Colonic mucosa (tissue), 4 donors: ENCODE data around the gene COPZ1. TPM values are rescaled to one million over a fixed set of nuclear protein-coding genes. Genes with fewer than 3 reads are reported as not detected.
A peak's percentile ranks its signal among the peaks of the same experiment; 100 is the strongest.

Experiments used
- DNase-seq: peaks from one replicate; pipeline ENCODE4 v3.0.0-alpha.2; 2020
- H3K27ac ChIP-seq: fragments of 200-600 bp; one replicate; pipeline ENCODE4 v1.8.0; 2021
- H3K27me3 ChIP-seq: fragments of 200-600 bp; one replicate; pipeline ENCODE4 v1.8.0; 2021
- H3K36me3 ChIP-seq: fragments of 200-600 bp; one replicate; pipeline ENCODE4 v1.8.0; 2021
- H3K4me1 ChIP-seq: fragments of 200-600 bp; one replicate; pipeline ENCODE4 v1.8.0; 2021; ENCODE audit warnings: mild to moderate bottlenecking
- H3K4me3 ChIP-seq: fragments of 200-600 bp; one replicate; pipeline ENCODE4 v1.8.0; 2021
- H3K9ac ChIP-seq, 2 donors: one replicate each; pipeline ENCODE4 v1.7.0; 2013; ENCODE audit warnings: control low read depth in 2 of 2, low read depth in 2 of 2, low read length in 2 of 2
- H3K9me3 ChIP-seq: fragments of 200-600 bp; one replicate; pipeline ENCODE4 v1.8.0; 2021
- CTCF ChIP-seq: fragments of 200-600 bp; IDR thresholded peaks from one replicate; pipeline ENCODE4 v1.8.0; 2022; ENCODE audit warnings: antibody characterized with exemption, mild to moderate bottlenecking
- intact Hi-C: fragments of 100-400 bp; cut with DNase I; formaldehyde crosslinking; loops from one replicate; pipeline ENCODE4 v1.14.1; 2022
- total RNA-seq, 2 donors: library from RNA; stranded (reverse); fragmentation: NEBNext Ultra II Directional in 1 of 2; extraction: Animal tissue kit (Norgen Biotek cat#: 25700) in 1 of 2; gene quantifications; one replicate each; pipeline ENCODE4 v1.2.1, GENCODE V29; 2021
- donor health status: healthy.
- donor health status: DM: no; HTN: no; CAD: no.
- donor health status: DM: no; HTN: no; CAD: no.

COPZ1 gene
- total RNA-seq, 2 donors from 2014 or later: 164 to 173 TPM

GRCh38 chr12:54329759-54330158 lies 4.8 kb downstream of the COPZ1 start:
- no peak overlapping the region for H3K9ac ChIP-seq
- intact Hi-C loops: loop anchor here (5.0 kb wide), 1 partner anchor 37 kb away; no protein-coding TSS in a partner anchor
- no peak overlapping the region for H3K4me3 ChIP-seq
- peaks cover 32% of the 10 kb centered on the region for H3K4me1 ChIP-seq
- no peak for TF ChIP-seq CTCF
- DNase-seq: no peak
- peak overlapping the region; percentile 0 for H3K27ac ChIP-seq
- H3K36me3 ChIP-seq: no peaks in the 10 kb centered on the region
- no peaks in the 10 kb centered on the region for H3K27me3 ChIP-seq
- no peaks in the 10 kb centered on the region for H3K9me3 ChIP-seq

GRCh38 chr12:54330442-54330841 lies 5.5 kb downstream of the COPZ1 start:
- Histone ChIP-seq H3K27me3 (no peaks in the 10 kb centered on the region), H3K4me1 (peaks cover 32% of the 10 kb centered on the region), H3K9ac (no peak overlapping the region), H3K27ac (no peak overlapping the region), H3K9me3 (no peaks in the 10 kb centered on the region), H3K36me3 (no peaks in the 10 kb centered on the region), H3K4me3 (no peak overlapping the region)
- DNase-seq: no peak
- no peak for TF ChIP-seq CTCF
- intact Hi-C loops: no loop called here

GRCh38 chr12:54331461-54331860 lies 6.5 kb downstream of the COPZ1 start:
- H3K4me3 ChIP-seq: no peak overlapping the region
- H3K9ac ChIP-seq: no peak overlapping the region
- H3K27ac ChIP-seq: no peak overlapping the region
- H3K27me3 ChIP-seq: no peaks in the 10 kb centered on the region
- H3K36me3 ChIP-seq: no peaks in the 10 kb centered on the region
- H3K9me3 ChIP-seq: no peaks in the 10 kb centered on the region
- peaks cover 27% of the 10 kb centered on the region for H3K4me1 ChIP-seq
- DNase-seq: no peak
- TF ChIP-seq CTCF: no peak
- intact Hi-C loops: no loop called here

GRCh38 chr12:54333420-54334034 lies 8.6 kb downstream of the COPZ1 start:
- intact Hi-C loops: no loop called here
- Histone ChIP-seq H3K4me1 (peaks cover 27% of the 10 kb centered on the region), H3K36me3 (no peaks in the 10 kb centered on the region), H3K9ac (no peak overlapping the region), H3K27me3 (no peaks in the 10 kb centered on the region), H3K9me3 (no peaks in the 10 kb centered on the region), H3K27ac (no peak overlapping the region), H3K4me3 (no peak overlapping the region)
- no peak for DNase-seq
- TF ChIP-seq CTCF: no peak

- intact Hi-C loops: no loop called here
- no peak for TF ChIP-seq CTCF
- H3K36me3 ChIP-seq: no peaks in the 10 kb centered on the region
- H3K27me3 ChIP-seq: no peaks in the 10 kb centered on the region
- no peak for DNase-seq
- no peaks in the 10 kb centered on the region for H3K9me3 ChIP-seq
- no peak overlapping the region for H3K9ac ChIP-seq
- H3K4me1 ChIP-seq: no peaks in the 10 kb centered on the region
- H3K27ac ChIP-seq: peak overlapping the region; percentile 13
- H3K4me3 ChIP-seq: no peak overlapping the region
These were observed 12.4 kb downstream of the COPZ1 start for GRCh38 chr12:54337280-54337842.
